GM12865 (cell line): ENCODE data around the gene MLNR.

ENCODE experiments used
- DNase-seq: peaks from one replicate; pipeline ENCODE4 v3.0.0; 2010; ENCODE audit warnings: low read depth
- H3K4me3 ChIP-seq: 2 replicates; pipeline ENCODE4 v1.5.1; 2011; ENCODE audit warnings: mild to moderate bottlenecking, low read depth, low read length, control low read depth
- CTCF ChIP-seq: IDR thresholded peaks from 2 replicates; pipeline ENCODE4 v1.5.1; 2011; ENCODE audit warnings: low read length, control low read depth, low read depth, inconsistent platforms; ENCODE audit not compliant: insufficient read depth; ENCODE audit errors: missing control alignments

MLNR gene

GRCh38 chr13:49251326-49251725 lies 31.2 kb downstream of the MLNR start:
- H3K4me3 ChIP-seq, result no peak overlapping the region
- no peak for DNase-seq
- TF ChIP-seq CTCF, result no peak

- TF ChIP-seq CTCF, result no peak
- no peak for DNase-seq
- no peak overlapping the region for H3K4me3 ChIP-seq
Observed at GRCh38 chr13:49253310-49253709, 33.2 kb downstream of the MLNR start.

- no peak for TF ChIP-seq CTCF
- DNase-seq, result no peak
- H3K4me3 ChIP-seq, result no peak overlapping the region
Observed at GRCh38 chr13:49254007-49254406, 33.9 kb downstream of the MLNR start.

GRCh38 chr13:49256841-49257240 lies 36.7 kb downstream of the MLNR start:
- no peak overlapping the region for H3K4me3 ChIP-seq
- no peak for DNase-seq
- TF ChIP-seq CTCF, result no peak

GRCh38 chr13:49258089-49258796 lies 38.1 kb downstream of the MLNR start:
- DNase-seq, result no peak
- H3K4me3 ChIP-seq, result peak overlapping the region; percentile 46
- TF ChIP-seq CTCF, result no peak

GRCh38 chr13:49259586-49259985 lies 39.4 kb downstream of the MLNR start:
- no peak for DNase-seq
- TF ChIP-seq CTCF, result no peak
- H3K4me3 ChIP-seq, result no peak overlapping the region

- DNase-seq, result no peak
- no peak overlapping the region for H3K4me3 ChIP-seq
- TF ChIP-seq CTCF, result no peak
Observed at GRCh38 chr13:49262634-49263033, 42.5 kb downstream of the MLNR start.
